ENCODE measurements around the gene SMYD4.
"Not testable (repeated sequence)": the region's sequence is repeated elsewhere in the genome, so short reads cannot be mapped to it uniquely, and the experiment has no call there.

The SMYD4 gene

GRCh38 chr17:1829592-1830257 is at the start of gene SMYD4, which contains the start of gene RPA1:
TSS of gene SMYD4 (minus strand) at chr17:1829902. CDS start at chr17:1827994, 1,908 bp downstream.
TSS of gene RPA1 (plus strand) at chr17:1830005. CDS start at chr17:1830094, 89 bp downstream.
- DNase-seq (ENCODE audit: low read depth in 2 of 3, low spot score in 1 of 3): peak; percentile 73 to 88 (median 74)

- DNase-seq (ENCODE audit: low read depth in 2 of 3, low spot score in 1 of 3): no peak
Measured at GRCh38 chr17:1878419-1879121, 48.9 kb upstream of the SMYD4 start.

- DNase-seq (ENCODE audit: low read depth in 2 of 3, low spot score in 1 of 3): no peak
Measured at GRCh38 chr17:1875597-1875996, 45.9 kb upstream of the SMYD4 start.

GRCh38 chr17:1873418-1873817 is 43.7 kb upstream of the SMYD4 start:
- no peak for DNase-seq (ENCODE audit: low read depth in 2 of 3, low spot score in 1 of 3)

- DNase-seq (ENCODE audit: low read depth in 2 of 3, low spot score in 1 of 3): peak in 1 of 3 donors; percentile 22
Measured at GRCh38 chr17:1872976-1873375, 43.3 kb upstream of the SMYD4 start.

- no peak for DNase-seq (ENCODE audit: low read depth in 2 of 3, low spot score in 1 of 3)
Measured at GRCh38 chr17:1872254-1872653, 42.6 kb upstream of the SMYD4 start.

- no peak for DNase-seq (ENCODE audit: low read depth in 2 of 3, low spot score in 1 of 3)
Measured at GRCh38 chr17:1871756-1872155, 42.1 kb upstream of the SMYD4 start.

- DNase-seq (ENCODE audit: low read depth in 2 of 3, low spot score in 1 of 3): no peak
Measured at GRCh38 chr17:1870592-1870991, 40.9 kb upstream of the SMYD4 start.

- no peak for DNase-seq (ENCODE audit: low read depth in 2 of 3, low spot score in 1 of 3)
Measured at GRCh38 chr17:1868090-1868489, 38.4 kb upstream of the SMYD4 start.

- DNase-seq (ENCODE audit: low read depth in 2 of 3, low spot score in 1 of 3): no peak
Measured at GRCh38 chr17:1867307-1867706, 37.6 kb upstream of the SMYD4 start.

GRCh38 chr17:1865252-1866037 is 35.7 kb upstream of the SMYD4 start:
- peak in 1 of 3 donors; percentile 69 for DNase-seq (ENCODE audit: low read depth in 2 of 3, low spot score in 1 of 3)

- no peak for DNase-seq (ENCODE audit: low read depth in 2 of 3, low spot score in 1 of 3)
Measured at GRCh38 chr17:1861391-1862010, 31.8 kb upstream of the SMYD4 start.

- DNase-seq (ENCODE audit: low read depth in 2 of 3, low spot score in 1 of 3): no peak
Measured at GRCh38 chr17:1860978-1861377, 31.3 kb upstream of the SMYD4 start.

GRCh38 chr17:1856462-1856861 is 26.8 kb upstream of the SMYD4 start:
- DNase-seq (ENCODE audit: low read depth in 2 of 3, low spot score in 1 of 3): not testable (repeated sequence)

GRCh38 chr17:1853698-1854097 is 24.0 kb upstream of the SMYD4 start:
- no peak for DNase-seq (ENCODE audit: low read depth in 2 of 3, low spot score in 1 of 3)

GRCh38 chr17:1852327-1852726 is 22.6 kb upstream of the SMYD4 start:
- DNase-seq (ENCODE audit: low read depth in 2 of 3, low spot score in 1 of 3): no peak

- no peak for DNase-seq (ENCODE audit: low read depth in 2 of 3, low spot score in 1 of 3)
Measured at GRCh38 chr17:1847191-1847590, 17.5 kb upstream of the SMYD4 start.

GRCh38 chr17:1843947-1844346 is 14.2 kb upstream of the SMYD4 start:
- DNase-seq (ENCODE audit: low read depth in 2 of 3, low spot score in 1 of 3): no peak

- DNase-seq (ENCODE audit: low read depth in 2 of 3, low spot score in 1 of 3): no peak
Measured at GRCh38 chr17:1839516-1839915, 9.8 kb upstream of the SMYD4 start.

- peak in 1 of 3 donors; percentile 42 for DNase-seq (ENCODE audit: low read depth in 2 of 3, low spot score in 1 of 3)
Measured at GRCh38 chr17:1834380-1835149, 4.9 kb upstream of the SMYD4 start.

- DNase-seq (ENCODE audit: low read depth in 2 of 3, low spot score in 1 of 3): peak in 1 of 3 donors; percentile 37
Measured at GRCh38 chr17:1830288-1830687, 586 bp upstream of the SMYD4 start.

Data from stimulated activated CD4-positive, alpha-beta T cell treated with anti-CD3 and anti-CD28 coated beads, Interleukin-12 subunit alpha, Interleukin-12 subunit beta, amount 100 ng/mL, for 48 hours (primary cell).